Stimulated activated naive CD8-positive, alpha-beta T cell treated with anti-CD3 and anti-CD28 coated beads, Interleukin-15, Interleukin-2, amounts not matched to agents 100 U/mL and 50 U/mL, for 24 hours (primary cell): ENCODE results near the gene KRT10.
"Not testable (repeated sequence)": the region's sequence is repeated elsewhere in the genome, so short reads cannot be mapped to it uniquely, and the experiment has no call there.

Experiments
- ATAC-seq: fragments of 150-1000 bp; cut with Tn5 transposase; one replicate; pipeline ENCODE4 v1.10.0; 2021
- DNase-seq: peaks from one replicate; pipeline ENCODE4 v3.0.0; 2021

The KRT10 gene

DNA sequence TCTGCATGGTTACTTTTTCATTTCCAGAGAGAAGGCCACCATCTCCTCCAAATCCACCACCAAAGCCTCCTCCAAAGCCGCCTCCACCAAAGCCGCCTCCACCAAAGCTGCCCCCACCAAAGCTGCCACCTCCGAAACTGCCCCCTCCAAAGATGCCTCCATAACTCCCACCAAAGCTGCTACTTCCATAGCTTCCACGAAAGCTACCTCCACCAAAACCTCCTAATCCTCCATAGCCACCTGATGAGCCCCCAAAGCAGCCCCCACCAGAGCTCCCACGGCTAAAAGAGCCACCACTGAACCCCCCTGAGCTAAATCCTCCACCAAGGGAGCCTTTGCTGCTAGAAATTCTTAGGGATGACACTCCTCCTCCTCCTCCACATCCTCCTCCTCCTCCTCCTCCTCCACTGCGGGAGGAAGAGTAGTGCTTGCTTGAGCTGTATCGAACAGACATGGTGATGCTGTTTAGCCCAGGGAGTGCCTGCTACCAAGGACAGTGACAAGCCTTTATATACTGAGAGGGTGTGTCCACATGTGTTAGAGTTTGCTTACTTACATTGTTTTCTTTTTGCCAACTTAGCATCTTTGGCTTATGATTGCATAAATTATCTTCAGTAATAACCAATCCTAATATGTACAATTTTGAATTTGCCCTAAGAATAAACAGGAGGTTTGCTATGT, at the start of gene KRT10:
Gene KRT10 (minus strand): TSS at position 483 of the 681 bp plus-strand sequence. CDS start 29 bp downstream, at position 454.
- ATAC-seq (no peak), DNase-seq (no peak)

DNA sequence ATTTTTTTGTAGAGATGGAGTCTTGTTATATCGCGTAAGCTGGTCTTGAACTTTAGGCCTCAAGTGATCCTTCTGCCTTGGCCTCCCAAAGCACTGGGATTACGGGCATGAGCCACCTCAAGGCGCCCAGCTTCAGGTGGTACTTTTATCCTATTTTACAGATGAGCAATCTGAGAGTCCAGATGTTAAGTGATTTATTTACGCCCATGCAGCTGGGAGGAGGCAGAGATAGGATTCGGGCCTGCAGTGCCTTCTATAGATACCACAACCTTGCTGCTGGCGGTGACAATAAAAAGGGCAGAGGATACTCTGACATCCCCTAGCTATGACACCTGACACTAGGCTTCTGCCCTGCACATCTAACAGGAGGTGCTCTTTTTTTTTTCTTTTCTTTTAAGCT, 48.9 kb upstream of the KRT10 start:
- DNase-seq (no peak), ATAC-seq (no peak)

DNA sequence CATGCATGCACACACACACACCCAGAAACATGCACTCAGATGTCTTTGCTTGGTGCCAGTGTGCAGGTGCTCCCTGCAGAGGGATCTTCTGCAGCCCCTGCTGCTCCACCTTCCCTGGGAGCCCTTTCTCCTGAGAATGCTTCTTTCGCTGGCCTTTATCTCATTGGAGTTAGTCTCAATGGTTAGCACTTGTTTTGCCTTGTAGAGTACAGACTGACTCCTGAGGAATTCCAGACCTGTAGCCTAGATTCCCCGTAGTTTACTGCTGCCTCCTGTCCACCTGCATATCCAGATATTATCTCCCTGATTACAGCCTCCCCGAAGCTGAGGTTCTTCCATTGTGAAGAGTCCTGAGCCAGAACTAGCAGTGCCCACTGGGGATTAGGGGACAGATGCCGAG, 47.7 kb upstream of the KRT10 start:
- DNase-seq (no peak), ATAC-seq (no peak)

DNA sequence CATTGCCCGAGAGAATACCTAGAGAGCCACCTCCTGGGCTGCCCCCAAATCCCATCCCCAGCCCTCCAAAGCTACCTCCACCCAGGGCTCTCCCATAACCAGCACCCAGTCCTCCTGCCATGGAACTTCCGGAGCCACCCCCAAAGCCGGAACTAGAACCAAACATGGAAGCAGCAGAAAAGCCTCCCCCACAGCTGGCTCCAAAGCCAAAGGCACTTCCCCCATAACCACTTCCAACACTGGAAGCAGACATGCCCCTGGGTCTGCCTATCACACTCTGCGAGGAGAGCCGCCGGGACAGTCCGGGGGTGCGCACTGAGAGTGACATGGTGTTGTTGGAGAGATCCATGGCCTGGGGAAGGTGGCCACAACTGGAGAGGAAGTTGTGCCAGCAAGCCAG, 44.4 kb upstream of the KRT10 start, which contains the start of gene KRT12:
Gene KRT12 (minus strand): TSS at position 386 of the 400 bp plus-strand sequence. CDS start 37 bp downstream, at position 349.
- DNase-seq (no peak), ATAC-seq (no peak)

DNA sequence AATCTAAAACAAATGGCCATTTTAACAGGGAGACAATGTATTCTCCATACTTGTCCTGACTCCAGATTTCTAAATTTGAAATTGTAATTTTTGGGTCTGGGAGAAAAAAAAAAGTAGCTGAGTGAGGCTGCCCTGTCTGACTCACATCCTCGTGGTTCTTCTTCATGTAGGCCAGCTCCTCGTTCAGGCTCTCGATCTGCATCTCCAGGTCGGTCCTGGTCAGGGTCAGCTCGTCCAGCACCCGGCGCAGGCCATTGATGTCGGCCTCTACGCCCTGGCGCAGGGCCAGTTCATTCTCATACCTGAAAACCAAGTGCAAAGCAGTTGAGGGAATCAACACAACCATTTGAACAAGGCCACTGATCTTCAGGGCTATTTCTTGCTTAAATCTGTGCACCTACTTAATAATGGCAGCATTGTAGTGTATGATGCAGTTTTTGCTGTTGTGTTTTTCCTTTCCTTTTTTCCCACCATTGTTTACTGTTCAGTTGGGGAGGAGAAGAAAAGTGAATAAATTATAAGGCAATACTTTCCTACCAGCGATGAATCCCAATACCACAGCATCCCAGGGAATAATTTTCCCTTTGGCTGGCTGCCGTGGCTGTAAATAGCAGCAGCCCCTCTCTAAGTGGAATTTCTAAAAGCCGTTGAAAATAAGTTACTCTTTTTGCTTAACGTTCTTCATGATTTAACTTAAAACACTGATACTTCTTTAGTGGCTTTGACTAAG, 42.4 kb upstream of the KRT10 start:
- DNase-seq (no peak), ATAC-seq (no peak)

DNA sequence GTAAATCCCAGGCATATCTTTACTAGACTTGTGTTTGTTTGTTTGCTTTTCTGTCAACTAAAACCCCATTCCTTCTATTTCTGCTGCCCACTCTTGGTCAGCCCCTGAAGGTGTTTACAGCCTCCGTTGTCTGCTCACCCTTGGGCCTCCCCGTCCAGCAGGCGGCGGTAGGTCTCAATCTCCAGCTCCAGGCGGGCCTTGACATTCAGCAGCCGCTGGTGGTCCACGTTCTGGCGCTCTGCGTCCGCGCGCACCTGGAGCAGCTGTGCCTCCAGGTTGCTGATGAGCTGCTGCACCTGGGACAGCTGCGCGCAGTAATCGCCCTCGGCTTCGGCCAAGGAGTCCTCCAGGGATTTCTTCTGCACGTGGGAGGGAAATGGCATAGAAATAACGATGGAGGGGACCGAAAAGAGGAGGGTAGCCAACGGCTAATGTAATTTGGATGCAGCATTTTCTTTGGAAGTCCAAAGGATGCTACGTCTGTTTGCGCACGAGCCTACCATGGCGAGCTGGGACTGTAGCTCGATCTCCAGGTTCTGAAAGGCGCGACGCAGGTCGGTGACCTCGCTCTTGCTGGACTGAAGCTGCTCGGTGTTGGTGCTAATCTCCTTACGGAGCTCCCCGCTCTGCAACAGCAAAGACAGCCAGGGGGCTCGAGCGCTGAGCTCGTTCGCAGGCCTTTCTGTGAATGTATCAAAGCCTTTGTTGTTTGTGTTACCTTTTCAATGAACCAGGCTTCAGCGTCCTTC, 40.7 kb upstream of the KRT10 start:
- no peak for ATAC-seq
- peak; percentile 21 for DNase-seq

DNA sequence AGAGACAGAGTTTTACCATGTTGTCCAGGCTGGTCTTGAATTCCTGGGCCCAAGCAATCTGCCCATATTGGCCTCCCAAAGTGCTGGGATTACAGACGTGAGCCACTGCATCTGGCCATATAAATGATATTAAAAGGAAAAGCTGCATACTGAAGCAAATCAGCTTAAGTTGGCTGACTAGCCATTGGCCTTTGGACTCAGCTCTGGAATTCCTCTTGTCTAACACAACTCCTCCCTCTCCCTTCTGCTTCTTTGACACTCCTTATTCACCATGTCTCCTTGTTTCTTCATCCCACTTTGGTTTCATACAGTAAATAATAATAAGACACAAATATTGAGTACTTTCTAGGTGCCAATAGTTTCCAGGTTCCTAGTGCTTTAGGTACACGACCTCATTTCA, 37.1 kb upstream of the KRT10 start:
- no peak for DNase-seq
- ATAC-seq: no peak

DNA sequence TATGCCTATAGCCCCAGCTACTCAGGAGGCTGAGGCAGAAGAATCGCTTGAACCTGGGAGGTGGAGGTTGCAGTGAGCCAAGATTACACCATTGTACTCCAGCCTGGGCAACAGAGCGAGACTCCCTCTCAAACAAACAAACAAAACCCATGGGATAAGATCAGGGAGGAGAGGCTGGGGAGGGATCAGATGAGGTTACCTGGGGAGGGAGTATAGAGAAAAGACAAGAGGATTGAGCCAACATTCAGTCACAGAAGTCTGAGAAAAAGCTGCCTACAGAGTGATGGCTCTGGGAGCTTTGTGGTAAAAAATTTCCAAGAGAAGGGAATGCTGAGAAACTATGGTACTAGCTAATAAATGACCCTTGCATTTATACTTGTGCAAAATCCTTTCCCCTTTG, 36.3 kb upstream of the KRT10 start:
- DNase-seq, ATAC-seq: not testable (repeated sequence)

DNA sequence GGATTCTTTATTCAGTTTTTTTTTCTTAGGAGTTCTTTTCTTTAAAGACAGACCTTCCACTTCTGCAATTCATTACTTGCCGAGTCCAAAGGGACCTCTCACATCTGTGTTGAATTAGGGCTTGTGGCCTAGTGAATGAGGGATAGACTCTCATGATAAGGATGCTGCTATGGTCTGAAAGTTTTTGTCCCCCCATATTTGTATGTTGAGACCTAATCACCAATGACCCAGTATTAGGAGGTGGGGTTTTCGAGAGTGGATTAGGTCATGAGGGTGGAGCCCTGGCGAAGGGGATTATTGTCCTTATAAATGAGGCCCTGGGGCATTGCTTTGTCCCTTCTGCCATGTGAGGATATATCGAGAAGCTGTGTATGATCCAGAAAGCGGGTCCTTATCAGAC, 35.1 kb upstream of the KRT10 start:
- no peak for ATAC-seq
- no peak for DNase-seq

DNA sequence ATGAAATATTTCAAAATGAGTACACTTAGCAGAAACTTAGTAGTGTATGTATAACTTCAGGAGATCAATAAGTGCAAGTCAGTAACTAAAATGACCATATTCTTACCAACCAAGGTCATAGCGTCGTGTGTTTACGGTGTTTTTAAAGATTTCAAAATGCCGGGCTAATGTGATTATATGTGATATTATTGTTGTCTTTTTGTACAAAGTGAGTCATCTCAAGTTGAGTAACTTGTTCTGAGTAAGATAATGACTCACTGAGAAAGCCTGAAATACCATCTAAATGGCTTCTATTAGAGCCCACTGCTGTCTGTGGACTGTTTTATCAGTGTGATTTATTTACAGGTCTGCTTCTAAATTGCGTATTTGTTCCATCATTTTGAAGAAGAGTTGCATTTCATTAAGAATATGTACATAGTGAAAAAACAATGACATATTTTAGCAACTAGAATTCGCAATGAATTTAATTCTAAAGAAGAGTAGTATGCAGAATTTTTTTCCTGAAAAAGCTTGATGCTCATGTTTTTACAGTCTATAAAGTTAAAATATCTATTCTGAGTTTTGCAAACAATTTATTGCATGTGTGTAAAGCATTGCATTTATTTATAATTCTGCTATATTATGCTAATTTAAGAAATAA, 31.9 kb upstream of the KRT10 start:
- ATAC-seq (no peak), DNase-seq (no peak)

DNA sequence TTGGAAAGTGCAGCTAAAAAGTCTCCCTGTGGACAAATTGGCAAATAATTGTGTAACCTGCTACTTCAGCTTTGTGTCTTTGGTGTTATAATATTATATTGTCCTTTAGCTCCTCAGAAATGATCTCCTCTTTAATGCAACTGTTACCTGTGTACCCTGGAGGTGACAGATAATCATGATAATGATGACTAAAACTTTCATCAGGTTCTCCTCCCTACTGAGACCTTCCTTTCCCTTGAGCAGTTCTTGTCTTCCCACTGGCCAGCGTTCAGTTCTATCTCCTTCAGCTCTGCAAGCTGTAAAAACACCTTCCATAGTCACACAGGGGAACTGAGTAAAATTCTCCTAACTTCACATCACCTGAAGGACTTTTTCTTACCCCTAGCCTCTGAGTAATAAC, 29.9 kb upstream of the KRT10 start:
- DNase-seq: no peak
- ATAC-seq: no peak

DNA sequence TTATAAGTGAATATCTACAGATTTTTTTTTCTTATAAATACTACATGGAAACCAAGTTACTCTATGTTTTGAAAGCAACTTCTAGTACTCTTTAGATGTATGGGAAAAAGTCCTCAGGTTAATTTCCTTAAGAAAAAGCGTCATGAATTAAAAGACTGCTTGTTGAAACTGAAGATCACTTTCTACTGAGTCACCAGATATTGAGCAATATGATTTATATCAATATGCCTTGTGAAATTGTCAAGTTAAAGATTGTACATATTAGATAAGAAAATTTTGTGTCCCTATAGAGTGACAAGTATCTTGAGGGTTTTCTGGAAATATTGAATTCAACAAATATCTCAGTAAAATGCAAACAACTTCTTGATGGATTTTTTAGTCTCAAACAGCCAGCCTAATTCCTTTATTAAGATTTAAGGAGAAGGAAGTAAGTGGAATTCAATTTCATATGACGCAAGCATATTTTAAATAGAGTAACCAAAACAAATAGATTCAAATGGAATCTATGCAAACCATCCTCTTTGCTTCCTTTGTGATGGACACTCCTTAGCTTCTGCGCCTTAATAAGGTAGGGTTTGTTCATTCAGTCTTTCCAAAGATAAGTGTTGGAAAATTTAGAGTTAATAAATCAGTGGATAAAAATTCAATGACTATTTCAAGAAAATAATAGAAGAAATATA, 28.0 kb upstream of the KRT10 start:
- DNase-seq (no peak), ATAC-seq (no peak)

DNA sequence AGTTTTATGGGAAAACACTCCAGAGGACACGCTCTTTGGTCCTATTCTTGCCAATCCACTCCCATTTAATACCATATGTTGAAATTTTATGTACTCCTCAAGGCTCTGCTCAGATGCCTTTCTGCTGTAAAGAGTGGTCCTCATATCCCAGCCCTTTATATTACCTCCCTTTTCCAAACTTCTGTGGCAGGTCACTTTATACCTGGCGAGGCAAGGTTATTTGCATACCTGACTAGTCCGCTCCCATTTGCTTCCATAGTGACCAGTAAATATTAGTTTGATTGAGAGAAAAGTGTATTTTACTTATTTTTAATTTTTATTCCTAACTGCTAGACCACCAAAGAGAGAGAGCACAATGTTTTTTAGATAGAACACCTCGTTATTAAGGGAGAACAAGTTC, 27.3 kb upstream of the KRT10 start:
- ATAC-seq (no peak), DNase-seq (no peak)

DNA sequence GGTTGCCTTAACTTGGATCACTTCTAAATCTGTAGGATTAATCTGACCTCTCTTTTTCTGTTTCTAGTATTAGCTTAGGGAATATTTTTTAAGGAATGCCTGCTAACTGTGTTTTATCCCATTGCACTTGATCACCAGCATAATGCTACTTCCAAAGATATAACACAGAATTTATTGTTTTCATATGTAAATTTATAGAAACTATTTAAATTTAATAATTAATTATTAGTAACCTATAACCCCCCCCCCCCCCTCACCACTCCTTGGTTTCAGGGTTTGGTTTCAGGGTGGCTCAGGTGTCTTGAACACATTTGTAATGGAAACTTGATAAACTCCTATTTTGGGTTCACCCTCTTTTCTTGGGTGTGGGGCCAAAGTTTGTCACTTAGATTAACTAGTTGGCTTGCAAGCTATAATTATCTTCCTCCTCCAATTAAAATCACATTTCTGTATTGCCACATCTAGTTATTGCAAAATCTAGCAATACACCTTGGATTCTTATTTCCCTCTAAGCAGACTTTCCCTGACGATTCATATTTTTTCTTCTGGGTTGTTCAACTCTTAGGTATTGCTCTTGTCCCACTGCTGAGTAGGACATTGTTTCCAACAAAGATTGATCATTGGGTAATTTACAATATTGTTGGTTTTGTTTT, 26.3 kb upstream of the KRT10 start:
- ATAC-seq (no peak), DNase-seq (no peak)

DNA sequence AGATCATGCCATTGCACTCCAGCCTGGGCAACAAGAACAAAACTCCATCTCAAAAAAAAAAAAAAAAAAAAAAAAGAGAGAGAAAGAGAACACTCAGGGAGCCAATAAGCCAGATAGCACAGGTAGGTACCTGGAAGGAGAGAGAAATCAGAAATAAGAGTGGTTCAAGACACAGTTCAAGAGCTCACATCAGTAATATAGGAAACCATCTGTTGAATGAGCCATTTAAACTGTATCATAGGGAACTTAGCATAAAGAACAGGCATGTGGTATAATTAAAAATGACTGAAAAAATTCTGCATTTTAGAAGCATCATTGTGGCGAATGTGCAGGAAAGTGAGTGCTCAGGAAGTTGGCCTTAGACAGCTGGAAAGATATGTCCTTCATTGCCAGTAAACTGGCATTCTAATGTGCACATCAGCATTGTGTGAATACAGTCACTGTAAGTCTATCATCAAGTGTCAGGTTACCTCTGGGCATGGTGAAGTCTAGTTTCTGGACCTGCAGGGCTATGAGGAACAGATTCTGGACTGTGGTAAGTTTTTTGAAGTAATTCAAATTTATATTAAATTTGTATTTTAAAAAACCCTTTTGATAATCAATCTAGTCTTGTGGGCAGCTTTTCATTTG, 24.2 kb upstream of the KRT10 start:
- DNase-seq (no peak), ATAC-seq (no peak)

DNA sequence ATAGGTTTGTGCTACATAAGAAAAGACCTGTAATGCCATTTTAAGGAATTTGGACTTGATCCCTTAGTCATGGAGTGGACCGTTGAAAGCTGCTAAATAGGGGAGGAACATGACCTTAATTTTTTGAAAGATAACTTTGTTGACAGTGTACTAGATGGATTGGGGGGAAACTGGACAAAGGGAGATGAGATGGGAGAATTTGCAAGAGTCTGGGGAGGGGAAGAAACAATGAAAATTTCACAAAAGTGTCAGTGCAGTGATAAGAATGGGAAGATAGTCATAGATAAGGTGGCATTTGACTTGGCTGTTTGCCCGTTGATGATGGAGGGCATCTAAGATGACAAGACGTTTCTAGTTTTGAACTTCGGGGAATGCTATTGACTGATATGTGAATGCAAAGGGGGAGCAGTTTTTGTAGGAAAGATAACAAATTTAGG, 22.3 kb upstream of the KRT10 start:
- no peak for ATAC-seq
- DNase-seq: no peak

DNA sequence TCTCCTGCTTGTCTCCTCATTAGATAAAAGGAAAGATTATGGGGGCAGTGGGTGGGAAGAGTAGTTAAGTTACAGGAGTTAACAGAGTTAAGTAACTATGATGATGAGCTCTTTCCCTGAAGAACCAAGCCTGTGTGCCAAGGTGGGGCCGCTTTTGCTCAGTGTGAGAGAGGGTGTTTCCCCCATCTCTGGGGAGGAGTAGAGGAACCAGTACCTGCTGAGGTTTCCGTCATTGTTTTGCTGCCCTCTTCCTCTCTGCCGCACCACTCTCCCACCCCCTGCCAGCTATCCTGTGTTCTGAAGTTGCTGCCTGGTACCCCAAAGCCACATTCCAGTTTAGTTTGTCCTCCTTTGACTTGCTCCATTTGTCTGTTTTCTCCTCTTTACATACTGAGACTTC, 20.8 kb upstream of the KRT10 start:
- DNase-seq (no peak), ATAC-seq (no peak)

DNA sequence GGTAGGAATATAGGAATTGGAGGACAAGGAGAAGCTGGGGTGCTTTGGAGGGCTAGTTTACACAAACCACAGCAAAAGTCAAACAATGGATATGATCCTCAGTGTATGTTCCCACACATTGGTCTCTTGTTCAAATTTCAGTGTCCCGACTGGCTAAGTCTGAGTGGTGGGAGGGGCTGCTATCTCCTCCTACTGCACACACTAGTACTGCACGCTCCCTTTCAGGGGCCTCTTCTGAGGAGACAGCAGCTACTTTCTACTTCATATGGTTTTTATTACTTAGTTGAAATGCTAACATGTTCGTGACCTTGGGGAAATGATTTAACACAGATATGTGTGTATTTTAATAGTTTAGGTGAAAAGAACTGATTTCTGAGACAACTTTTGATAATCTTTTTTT, 18.8 kb upstream of the KRT10 start:
- no peak for DNase-seq

DNA sequence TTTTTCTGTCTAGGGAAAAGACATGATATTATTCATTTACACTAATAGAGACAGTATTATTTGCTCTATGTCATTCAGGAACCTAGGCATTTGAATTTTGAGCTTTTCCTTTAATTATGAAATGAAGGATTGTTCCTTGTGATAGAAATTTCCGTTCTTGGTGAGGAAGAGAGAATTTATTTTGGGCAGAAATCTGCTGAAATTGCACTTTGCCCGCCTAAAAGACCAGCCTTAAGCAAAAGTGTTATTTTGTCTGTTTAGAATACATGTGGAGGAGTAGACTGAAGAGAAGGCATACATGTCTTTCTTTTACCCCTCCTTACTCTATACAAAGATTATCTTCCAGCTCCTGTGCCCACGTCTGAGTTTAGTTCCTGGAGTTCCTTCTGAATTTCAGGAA, 16.8 kb upstream of the KRT10 start:
- ATAC-seq: no peak

More for the DNA sequence above, 18.8 kb upstream of the KRT10 start:
- ATAC-seq: no peak

DNA sequence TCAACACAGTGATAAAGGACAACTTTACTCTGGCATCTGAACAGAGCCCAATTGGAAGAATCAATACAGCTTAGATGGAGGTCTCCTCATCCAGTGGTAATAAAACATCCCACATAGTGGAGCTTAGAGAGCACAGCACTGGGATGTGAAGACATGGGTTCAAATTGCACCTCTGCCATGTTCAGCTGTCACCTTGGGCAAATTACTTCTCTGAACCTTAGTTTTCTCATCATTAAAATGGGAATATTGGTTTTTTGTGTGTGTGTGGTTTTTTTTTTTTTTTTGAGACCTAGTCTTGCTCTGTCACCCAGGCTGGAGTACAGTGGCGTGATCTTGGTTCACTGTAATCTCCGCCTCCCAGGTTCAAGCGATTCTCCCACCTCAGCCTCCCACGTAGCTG, 13.6 kb upstream of the KRT10 start:
- no peak for DNase-seq
- ATAC-seq: no peak

More for the DNA sequence above, 16.8 kb upstream of the KRT10 start:
- no peak for DNase-seq

DNA sequence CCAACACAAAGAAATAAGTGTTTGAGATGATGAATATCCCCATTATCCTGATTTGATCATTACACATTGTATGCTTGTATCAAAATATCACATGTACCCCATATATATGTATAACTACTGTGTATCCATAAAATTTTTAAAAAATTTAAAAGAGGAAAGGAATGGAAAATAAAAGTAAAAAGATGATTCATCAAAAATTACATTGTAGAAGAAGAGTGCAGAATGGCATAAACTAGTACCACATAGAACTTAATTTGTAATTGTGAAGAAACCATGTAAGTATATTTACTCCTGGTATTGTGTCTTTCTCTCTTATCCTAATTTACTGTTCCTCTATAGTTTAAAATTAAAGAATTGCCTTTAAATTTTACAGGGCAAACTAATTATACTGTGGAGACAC, 11.5 kb upstream of the KRT10 start:
- ATAC-seq (no peak), DNase-seq (no peak)
